CD4-positive, alpha-beta T cell (primary cell): Measurements from ENCODE around the gene PPP1R37. TPM values are rescaled to one million over a fixed set of nuclear protein-coding genes. Genes with fewer than 3 reads are reported as not detected.
A peak's percentile ranks its signal among the peaks of the same experiment; 100 is the strongest.

Experiments used
- ATAC-seq: fragments of 200-7000 bp; cut with Tn5 transposase; one replicate; pipeline ENCODE4 v1.10.0; 2022; ENCODE audit warnings: mild to moderate bottlenecking; ENCODE audit not compliant: poor library complexity
- CTCF ChIA-PET: fragments of 350-600 bp; sonication (Branson Sonifier 250); formaldehyde crosslinking; loops from one replicate; lab custom pipeline; 2021; ENCODE audit warnings: antibody characterized with exemption, inconsistent platforms; lab: Charles Lee
- POLR2A ChIA-PET: fragments of 350-600 bp; sonication (Branson Sonifier 250); formaldehyde crosslinking; loops from one replicate; lab custom pipeline; 2021; ENCODE audit warnings: antibody characterized with exemption, inconsistent platforms; lab: Charles Lee
- DNase-seq, 14 experiments: peaks; one replicate each; pipeline ENCODE4 v3.0.0-alpha.2; 2013 to 2020; ENCODE audit warnings: mixed read lengths in 2 of 14
- H3K27ac ChIP-seq, 2 donors: one replicate each; pipeline versions ENCODE4 v1.5.1 to v1.7.0; 2013; ENCODE audit warnings: low read length in 2 of 2, low read depth in 1 of 2, mild to moderate bottlenecking in 1 of 2
- H3K27me3 ChIP-seq, 2 experiments: 1 replicate in 1 of 2; 2 replicates in 1 of 2; pipeline versions ENCODE4 v1.6.1 to v1.7.0; 2013; ENCODE audit warnings: low read length in 2 of 2, control low read depth in 1 of 2, mild to moderate bottlenecking in 1 of 2, moderate library complexity in 1 of 2; ENCODE audit not compliant: insufficient read depth in 2 of 2, control insufficient read depth in 1 of 2
- H3K36me3 ChIP-seq: one replicate; pipeline ENCODE4 v1.6.1; 2013; ENCODE audit warnings: low read length, control low read depth; ENCODE audit not compliant: insufficient read depth
- H3K4me1 ChIP-seq: one replicate; pipeline ENCODE4 v1.6.1; 2013; ENCODE audit warnings: low read length, control low read depth; ENCODE audit not compliant: insufficient read depth
- H3K4me3 ChIP-seq: one replicate; pipeline ENCODE4 v1.5.1; 2013; ENCODE audit warnings: mild to moderate bottlenecking, low read length, moderate library complexity
- H3K9me3 ChIP-seq, 2 experiments: 1 replicate in 1 of 2; 2 replicates in 1 of 2; pipeline versions ENCODE4 v1.6.1 to v1.7.0; 2013; ENCODE audit warnings: low read length in 2 of 2, mild to moderate bottlenecking in 2 of 2, control low read depth in 1 of 2, moderate library complexity in 1 of 2; ENCODE audit not compliant: control insufficient read depth in 1 of 2, insufficient read depth in 1 of 2
- H3K27ac Mint-ChIP-seq: one replicate; pipeline ENCODE4 v1.8.0; 2020; ENCODE audit warnings: mixed read lengths
- H3K27me3 Mint-ChIP-seq: one replicate; pipeline ENCODE4 v1.8.0; 2021; ENCODE audit warnings: mixed read lengths
- H3K36me3 Mint-ChIP-seq: one replicate; pipeline ENCODE4 v1.8.0; 2021; ENCODE audit warnings: low read depth, mixed read lengths
- H3K4me1 Mint-ChIP-seq: one replicate; pipeline ENCODE4 v1.8.0; 2021; ENCODE audit warnings: low read depth, mixed read lengths
- H3K4me3 Mint-ChIP-seq: one replicate; pipeline ENCODE4 v1.8.0; 2020; ENCODE audit warnings: mild to moderate bottlenecking, mixed read lengths
- H3K9me3 Mint-ChIP-seq: one replicate; pipeline ENCODE4 v1.8.0; 2020; ENCODE audit warnings: mixed read lengths
- intact Hi-C, 2 experiments: fragments of 100-400 bp; cut with DNase I in 1 of 2; cut with micrococcal nuclease in 1 of 2; formaldehyde crosslinking; loops; one replicate each; pipeline versions ENCODE4 v1.15.1 to v1.9.0; 2023 to 2025; cut with DNase I, micrococcal nuclease
- total RNA-seq, 174 experiments: library from RNA in 2 of 174; stranded (reverse) in 2 of 174; gene quantifications; one replicate each; pipeline ENCODE4 v1.2.3 and lab custom pipeline; 2021 to 2026
- TF ChIP-seq, protein P1 (sequence below): fragments of 200-600 bp; IDR thresholded peaks from one replicate; pipeline ENCODE4 v1.8.0; 2022; ENCODE audit warnings: antibody characterized with exemption, mild to moderate bottlenecking

The PPP1R37 gene
- total RNA-seq, 2 experiments from 2014 or later, result 17.2 to 19.6 TPM

GRCh38 chr19:45147835-45148676 is 55.1 kb downstream of the PPP1R37 start:
- H3K4me1 Mint-ChIP-seq, result peaks cover 13% of the 10 kb centered on the region

DNA sequence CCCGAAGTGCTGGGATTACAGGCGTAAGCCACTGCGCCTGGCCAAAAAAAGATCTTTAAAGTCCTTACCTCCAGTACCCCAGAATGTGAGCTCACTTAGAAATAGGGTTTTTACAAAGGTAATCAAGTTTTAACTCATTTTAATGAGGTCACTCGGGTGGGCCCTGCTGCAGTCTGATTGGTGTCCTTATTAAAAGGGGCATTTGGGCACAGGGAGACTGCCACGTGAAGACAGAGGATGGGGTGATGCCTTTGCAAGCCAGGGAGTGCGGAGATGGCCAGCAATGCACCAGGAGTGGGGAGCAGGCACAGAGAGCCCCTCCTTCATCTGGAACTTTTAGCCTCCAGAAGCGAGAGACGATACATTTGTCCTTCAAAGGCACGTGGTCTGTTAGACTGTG is 56.1 kb downstream of the PPP1R37 start:
- Histone ChIP-seq H3K9me3 (peaks cover 0 to 22% of the 10 kb centered on the region in 2 experiments), H3K36me3 (peaks cover 13% of the 10 kb centered on the region), H3K4me1 (peaks cover 34% of the 10 kb centered on the region), H3K27me3 (peaks cover 0 to 4% of the 10 kb centered on the region in 2 experiments), H3K4me3 (no peak overlapping the region), H3K27ac (no peak overlapping the region)
- Mint-ChIP-seq H3K9me3 (no peaks in the 10 kb centered on the region), H3K27ac (peak overlapping the region; percentile 45), H3K4me1 (peaks cover 18% of the 10 kb centered on the region), H3K4me3 (peak overlapping the region; percentile 45), H3K27me3 (peaks cover 12% of the 10 kb centered on the region), H3K36me3 (no peaks in the 10 kb centered on the region)
- intact Hi-C loops, result no loop called here
- CTCF ChIA-PET, result interaction anchor here (1.9 kb wide), 1 partner anchor 13 kb away, joined by 5 read pairs; no protein-coding TSS in a partner anchor
- ATAC-seq, result no peak
- TF ChIP-seq, protein P1, sequence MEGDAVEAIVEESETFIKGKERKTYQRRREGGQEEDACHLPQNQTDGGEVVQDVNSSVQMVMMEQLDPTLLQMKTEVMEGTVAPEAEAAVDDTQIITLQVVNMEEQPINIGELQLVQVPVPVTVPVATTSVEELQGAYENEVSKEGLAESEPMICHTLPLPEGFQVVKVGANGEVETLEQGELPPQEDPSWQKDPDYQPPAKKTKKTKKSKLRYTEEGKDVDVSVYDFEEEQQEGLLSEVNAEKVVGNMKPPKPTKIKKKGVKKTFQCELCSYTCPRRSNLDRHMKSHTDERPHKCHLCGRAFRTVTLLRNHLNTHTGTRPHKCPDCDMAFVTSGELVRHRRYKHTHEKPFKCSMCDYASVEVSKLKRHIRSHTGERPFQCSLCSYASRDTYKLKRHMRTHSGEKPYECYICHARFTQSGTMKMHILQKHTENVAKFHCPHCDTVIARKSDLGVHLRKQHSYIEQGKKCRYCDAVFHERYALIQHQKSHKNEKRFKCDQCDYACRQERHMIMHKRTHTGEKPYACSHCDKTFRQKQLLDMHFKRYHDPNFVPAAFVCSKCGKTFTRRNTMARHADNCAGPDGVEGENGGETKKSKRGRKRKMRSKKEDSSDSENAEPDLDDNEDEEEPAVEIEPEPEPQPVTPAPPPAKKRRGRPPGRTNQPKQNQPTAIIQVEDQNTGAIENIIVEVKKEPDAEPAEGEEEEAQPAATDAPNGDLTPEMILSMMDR, result no peak
- POLR2A ChIA-PET, result interaction anchor here (0.9 kb wide), 1 partner anchor 57 kb away, joined by 3 read pairs; no protein-coding TSS in a partner anchor
- DNase-seq, result no peak

More at GRCh38 chr19:45147835-45148676, 55.1 kb downstream of the PPP1R37 start:
- H3K4me3 Mint-ChIP-seq, result no peak overlapping the region
- H3K4me3 ChIP-seq, result no peak overlapping the region
- H3K9me3 Mint-ChIP-seq, result no peaks in the 10 kb centered on the region
- peaks cover 0 to 13% of the 10 kb centered on the region in 2 experiments for H3K9me3 ChIP-seq
- ChIA-PET CTCF (interaction anchor here (1.9 kb wide), 1 partner anchor 12 kb away, joined by 5 read pairs; no protein-coding TSS in a partner anchor), POLR2A (no interaction called here)
- no peak for ATAC-seq
- no peak overlapping the region for H3K27ac ChIP-seq
- peaks cover under 1% of the 10 kb centered on the region for H3K36me3 Mint-ChIP-seq
- H3K27ac Mint-ChIP-seq, result no peak overlapping the region
- peaks cover 8% of the 10 kb centered on the region for H3K27me3 Mint-ChIP-seq
- no peak for DNase-seq
- peaks cover 15% of the 10 kb centered on the region for H3K36me3 ChIP-seq
- peaks cover 24% of the 10 kb centered on the region for H3K4me1 ChIP-seq
- intact Hi-C loops, result no loop called here
- no peaks in the 10 kb centered on the region for H3K27me3 ChIP-seq
- TF ChIP-seq, protein P1, result no peak

GRCh38 chr19:45150180-45150579 is 57.2 kb downstream of the PPP1R37 start:
- H3K27me3 Mint-ChIP-seq, result peaks cover 17% of the 10 kb centered on the region

More at GRCh38 chr19:45150180-45150579, 57.2 kb downstream of the PPP1R37 start:
- peaks cover 38% of the 10 kb centered on the region for H3K4me1 ChIP-seq
- H3K9me3 Mint-ChIP-seq, result no peaks in the 10 kb centered on the region
- POLR2A ChIA-PET, result interaction anchor here (1.1 kb wide), 1 partner anchor 28 kb away, joined by 7 read pairs; the partner anchor contains the start of genes BLOC1S3 and TRAPPC6A
- ATAC-seq (no peak), DNase-seq (no peak)
- H3K27ac ChIP-seq, result no peak overlapping the region
- peak overlapping the region; percentile 20 for H3K4me3 Mint-ChIP-seq
- H3K4me3 ChIP-seq, result no peak overlapping the region
- peaks cover 9% of the 10 kb centered on the region for H3K36me3 ChIP-seq
- CTCF ChIA-PET, result no interaction called here
- H3K36me3 Mint-ChIP-seq, result no peaks in the 10 kb centered on the region
- H3K9me3 ChIP-seq, result peaks cover 0 to 22% of the 10 kb centered on the region in 2 experiments
- H3K27me3 ChIP-seq, result peaks cover 0 to 6% of the 10 kb centered on the region in 2 experiments
- H3K27ac Mint-ChIP-seq, result no peak overlapping the region
- H3K4me1 Mint-ChIP-seq, result peaks cover 21% of the 10 kb centered on the region
- intact Hi-C loops, result no loop called here
- TF ChIP-seq, protein P1, result no peak
